Body of pancreas (tissue), 4 donors: Measurements from ENCODE around the gene ANO10.

Experiments used
- POLR2A ChIP-seq, 3 donors: fragments of 450-650 bp; IDR thresholded peaks; one replicate each; pipeline ENCODE4 v1.6.1; 2016; ENCODE audit warnings: antibody characterized with exemption in 3 of 3, mild to moderate bottlenecking in 2 of 3
- TF ChIP-seq, protein P1 (sequence below), 7 experiments: fragments of 450-650 bp in 4 of 7; fragments of 200-600 bp in 3 of 7; sonication (generic) in 3 of 7; IDR thresholded peaks; one replicate each; pipeline ENCODE4 v1.5.1; 2016 to 2019; ENCODE audit warnings: antibody characterized with exemption in 7 of 7

DNA sequence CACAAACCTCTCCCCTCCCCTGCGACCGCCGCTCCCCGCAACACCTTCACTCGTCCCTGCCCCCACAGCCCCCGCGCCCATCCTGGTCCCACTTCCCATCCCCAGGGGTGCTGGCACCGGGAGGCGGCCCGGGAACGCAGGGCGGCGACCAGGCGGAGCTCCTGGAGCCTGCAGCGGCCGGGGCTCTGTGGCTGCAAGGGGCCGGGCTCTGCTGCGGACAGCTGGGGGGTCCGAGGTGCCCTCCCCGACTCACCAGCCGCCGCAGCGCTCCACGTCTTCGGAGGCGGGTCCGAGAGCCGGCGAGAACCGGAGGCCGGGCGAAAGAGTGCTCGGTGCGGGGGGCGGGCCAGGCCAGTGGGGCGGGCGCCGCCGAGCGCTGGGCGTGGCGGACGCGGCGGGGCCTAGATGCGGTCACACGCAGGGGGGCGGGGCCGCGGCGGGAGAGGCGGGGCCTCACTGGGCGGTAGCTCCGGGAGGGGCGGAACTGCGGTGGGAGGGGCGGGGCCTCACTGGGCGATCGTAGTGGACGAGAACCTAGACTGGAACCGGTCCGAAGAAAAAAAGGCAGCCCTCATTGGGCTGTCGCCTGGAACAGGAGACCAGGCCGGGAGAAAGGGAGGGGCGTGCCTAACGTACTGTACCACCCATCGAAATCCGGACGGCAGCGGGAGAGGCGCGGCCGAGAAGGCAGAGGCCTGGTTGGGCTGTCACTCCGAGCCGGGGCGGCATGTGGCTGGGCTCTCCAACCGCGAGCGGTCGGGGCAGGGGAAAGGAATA lies at the start of gene ANO10:
- TF ChIP-seq, protein P1, sequence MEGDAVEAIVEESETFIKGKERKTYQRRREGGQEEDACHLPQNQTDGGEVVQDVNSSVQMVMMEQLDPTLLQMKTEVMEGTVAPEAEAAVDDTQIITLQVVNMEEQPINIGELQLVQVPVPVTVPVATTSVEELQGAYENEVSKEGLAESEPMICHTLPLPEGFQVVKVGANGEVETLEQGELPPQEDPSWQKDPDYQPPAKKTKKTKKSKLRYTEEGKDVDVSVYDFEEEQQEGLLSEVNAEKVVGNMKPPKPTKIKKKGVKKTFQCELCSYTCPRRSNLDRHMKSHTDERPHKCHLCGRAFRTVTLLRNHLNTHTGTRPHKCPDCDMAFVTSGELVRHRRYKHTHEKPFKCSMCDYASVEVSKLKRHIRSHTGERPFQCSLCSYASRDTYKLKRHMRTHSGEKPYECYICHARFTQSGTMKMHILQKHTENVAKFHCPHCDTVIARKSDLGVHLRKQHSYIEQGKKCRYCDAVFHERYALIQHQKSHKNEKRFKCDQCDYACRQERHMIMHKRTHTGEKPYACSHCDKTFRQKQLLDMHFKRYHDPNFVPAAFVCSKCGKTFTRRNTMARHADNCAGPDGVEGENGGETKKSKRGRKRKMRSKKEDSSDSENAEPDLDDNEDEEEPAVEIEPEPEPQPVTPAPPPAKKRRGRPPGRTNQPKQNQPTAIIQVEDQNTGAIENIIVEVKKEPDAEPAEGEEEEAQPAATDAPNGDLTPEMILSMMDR (IDR thresholded peaks at IDR 0.05), result no peak
- peak; percentile 18 to 56 (median 53) for TF ChIP-seq POLR2A (IDR thresholded peaks at IDR 0.05)
